ENCODE data around the gene IGFBP2. TPM values are rescaled to one million over a fixed set of nuclear protein-coding genes. Genes with fewer than 3 reads are reported as not detected.

IGFBP2 gene
- total and polyA plus RNA-seq, 4 donors, result 88.8 to 1,119 (median 352) TPM

DNA sequence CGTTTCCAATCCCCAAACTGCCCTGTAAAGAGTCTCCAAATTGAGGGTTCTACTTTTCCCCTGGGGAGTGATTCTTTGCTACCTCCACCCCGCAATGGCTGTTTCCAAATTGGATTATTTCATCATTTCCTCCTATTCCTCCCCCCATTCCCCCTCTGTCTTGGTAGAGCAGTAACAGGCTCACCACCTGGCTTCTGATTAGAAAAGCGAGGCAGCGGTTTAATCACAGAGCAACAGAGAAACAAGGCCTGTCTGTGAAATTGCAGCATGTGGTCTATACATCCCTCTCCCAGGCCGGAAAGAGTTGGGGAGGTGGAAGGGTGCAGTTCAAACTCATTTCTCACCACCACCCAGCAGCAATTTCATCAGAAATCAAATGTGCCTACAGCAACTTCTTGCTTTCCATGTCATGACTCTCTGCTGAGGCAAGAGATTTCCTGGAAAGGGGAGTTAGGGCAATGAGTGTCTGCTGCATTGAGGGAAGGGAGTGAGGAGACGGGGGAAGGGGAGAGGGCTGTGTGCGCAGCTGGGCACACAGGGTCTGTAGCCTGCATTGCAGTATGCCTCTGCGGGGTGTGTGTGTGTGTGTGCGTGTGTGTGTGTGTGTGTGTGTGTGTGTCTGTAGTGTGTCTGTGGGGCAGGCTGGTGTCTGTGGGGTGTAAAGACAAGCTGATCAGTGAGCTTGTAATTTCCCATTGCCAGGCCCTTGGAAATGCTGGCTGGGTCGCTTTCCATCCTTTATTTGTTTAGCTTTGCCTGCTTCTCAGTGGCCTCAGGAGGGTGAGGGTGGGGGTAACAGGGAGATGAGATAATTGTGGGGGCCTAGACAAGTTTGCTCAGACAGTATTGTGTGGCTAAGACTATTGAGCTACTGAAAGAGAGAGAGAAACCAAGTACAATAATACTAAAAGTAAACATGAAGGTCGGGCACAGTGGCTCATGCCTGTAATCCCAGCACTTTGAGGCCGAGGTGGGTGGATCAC, 13.5 kb upstream of the IGFBP2 start (continued):
- TF ChIP-seq, protein P1, sequence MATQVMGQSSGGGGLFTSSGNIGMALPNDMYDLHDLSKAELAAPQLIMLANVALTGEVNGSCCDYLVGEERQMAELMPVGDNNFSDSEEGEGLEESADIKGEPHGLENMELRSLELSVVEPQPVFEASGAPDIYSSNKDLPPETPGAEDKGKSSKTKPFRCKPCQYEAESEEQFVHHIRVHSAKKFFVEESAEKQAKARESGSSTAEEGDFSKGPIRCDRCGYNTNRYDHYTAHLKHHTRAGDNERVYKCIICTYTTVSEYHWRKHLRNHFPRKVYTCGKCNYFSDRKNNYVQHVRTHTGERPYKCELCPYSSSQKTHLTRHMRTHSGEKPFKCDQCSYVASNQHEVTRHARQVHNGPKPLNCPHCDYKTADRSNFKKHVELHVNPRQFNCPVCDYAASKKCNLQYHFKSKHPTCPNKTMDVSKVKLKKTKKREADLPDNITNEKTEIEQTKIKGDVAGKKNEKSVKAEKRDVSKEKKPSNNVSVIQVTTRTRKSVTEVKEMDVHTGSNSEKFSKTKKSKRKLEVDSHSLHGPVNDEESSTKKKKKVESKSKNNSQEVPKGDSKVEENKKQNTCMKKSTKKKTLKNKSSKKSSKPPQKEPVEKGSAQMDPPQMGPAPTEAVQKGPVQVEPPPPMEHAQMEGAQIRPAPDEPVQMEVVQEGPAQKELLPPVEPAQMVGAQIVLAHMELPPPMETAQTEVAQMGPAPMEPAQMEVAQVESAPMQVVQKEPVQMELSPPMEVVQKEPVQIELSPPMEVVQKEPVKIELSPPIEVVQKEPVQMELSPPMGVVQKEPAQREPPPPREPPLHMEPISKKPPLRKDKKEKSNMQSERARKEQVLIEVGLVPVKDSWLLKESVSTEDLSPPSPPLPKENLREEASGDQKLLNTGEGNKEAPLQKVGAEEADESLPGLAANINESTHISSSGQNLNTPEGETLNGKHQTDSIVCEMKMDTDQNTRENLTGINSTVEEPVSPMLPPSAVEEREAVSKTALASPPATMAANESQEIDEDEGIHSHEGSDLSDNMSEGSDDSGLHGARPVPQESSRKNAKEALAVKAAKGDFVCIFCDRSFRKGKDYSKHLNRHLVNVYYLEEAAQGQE (IDR thresholded peaks at IDR 0.05), result no peak
- TF ChIP-seq RAD21 (IDR thresholded peaks at IDR 0.05) (peak; percentile 4 to 42), HNF4A (conservative IDR thresholded peaks at IDR 0.05) (peak; percentile 24 to 52), HNF4G (IDR thresholded peaks at IDR 0.05) (no peak)

DNA sequence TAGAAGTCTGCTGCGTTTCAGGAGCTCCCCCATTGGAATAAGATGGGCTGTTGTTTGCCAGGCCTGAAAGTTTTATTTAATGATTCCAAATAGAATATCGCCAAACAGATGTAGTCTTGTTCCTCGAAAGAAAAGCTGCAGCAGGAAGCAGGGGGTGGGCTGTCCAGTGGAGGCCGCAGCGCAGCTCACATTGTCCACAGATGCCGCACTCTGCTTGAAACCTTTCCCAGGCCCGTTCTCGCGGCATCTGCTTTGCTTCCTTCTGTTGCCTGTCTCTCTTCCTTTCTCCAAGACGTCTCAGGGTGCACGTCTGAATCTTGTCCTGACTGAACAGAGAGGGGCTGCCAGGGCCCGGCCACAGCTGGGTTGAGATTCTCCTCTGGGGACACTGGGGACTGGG, 12.4 kb upstream of the IGFBP2 start:
- TF ChIP-seq, protein P2, sequence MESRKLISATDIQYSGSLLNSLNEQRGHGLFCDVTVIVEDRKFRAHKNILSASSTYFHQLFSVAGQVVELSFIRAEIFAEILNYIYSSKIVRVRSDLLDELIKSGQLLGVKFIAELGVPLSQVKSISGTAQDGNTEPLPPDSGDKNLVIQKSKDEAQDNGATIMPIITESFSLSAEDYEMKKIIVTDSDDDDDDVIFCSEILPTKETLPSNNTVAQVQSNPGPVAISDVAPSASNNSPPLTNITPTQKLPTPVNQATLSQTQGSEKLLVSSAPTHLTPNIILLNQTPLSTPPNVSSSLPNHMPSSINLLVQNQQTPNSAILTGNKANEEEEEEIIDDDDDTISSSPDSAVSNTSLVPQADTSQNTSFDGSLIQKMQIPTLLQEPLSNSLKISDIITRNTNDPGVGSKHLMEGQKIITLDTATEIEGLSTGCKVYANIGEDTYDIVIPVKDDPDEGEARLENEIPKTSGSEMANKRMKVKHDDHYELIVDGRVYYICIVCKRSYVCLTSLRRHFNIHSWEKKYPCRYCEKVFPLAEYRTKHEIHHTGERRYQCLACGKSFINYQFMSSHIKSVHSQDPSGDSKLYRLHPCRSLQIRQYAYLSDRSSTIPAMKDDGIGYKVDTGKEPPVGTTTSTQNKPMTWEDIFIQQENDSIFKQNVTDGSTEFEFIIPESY (IDR thresholded peaks at IDR 0.05), result no peak
- TF ChIP-seq EGR1 (IDR thresholded peaks at IDR 0.05; ENCODE audit: low read depth in 2 of 2), result no peak
- TF ChIP-seq HNF4G (IDR thresholded peaks at IDR 0.05), result no peak
- TF ChIP-seq, protein P1 (IDR thresholded peaks at IDR 0.05), result no peak
- TF ChIP-seq, protein P3, sequence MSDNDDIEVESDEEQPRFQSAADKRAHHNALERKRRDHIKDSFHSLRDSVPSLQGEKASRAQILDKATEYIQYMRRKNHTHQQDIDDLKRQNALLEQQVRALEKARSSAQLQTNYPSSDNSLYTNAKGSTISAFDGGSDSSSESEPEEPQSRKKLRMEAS (IDR thresholded peaks at IDR 0.05), result no peak
- TF ChIP-seq, protein P4, sequence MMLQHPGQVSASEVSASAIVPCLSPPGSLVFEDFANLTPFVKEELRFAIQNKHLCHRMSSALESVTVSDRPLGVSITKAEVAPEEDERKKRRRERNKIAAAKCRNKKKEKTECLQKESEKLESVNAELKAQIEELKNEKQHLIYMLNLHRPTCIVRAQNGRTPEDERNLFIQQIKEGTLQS (IDR thresholded peaks at IDR 0.05), result no peak
- no peak for TF ChIP-seq SP1 (IDR thresholded peaks at IDR 0.05)
- no peak for TF ChIP-seq YY1 (IDR thresholded peaks at IDR 0.05)
- no peak overlapping the region for H3K9ac ChIP-seq (ENCODE audit: low read depth in 1 of 2, low read length in 2 of 2)
- H3K27me3 ChIP-seq (ENCODE audit: control insufficient read depth in 4 of 4, insufficient read depth in 4 of 4, low read length in 3 of 4), result no peaks in the 10 kb centered on the region
- peaks cover 0 to 2% (median 0%) of the 10 kb centered on the region in 4 donors for H3K9me3 ChIP-seq (ENCODE audit: control insufficient read depth in 4 of 4, low read length in 3 of 4)
- no peak overlapping the region for H3K4me3 ChIP-seq (ENCODE audit: low read depth in 1 of 3, low read length in 3 of 3)
- DNase-seq (ENCODE audit: low spot score), result no peak
- no peak overlapping the region for H3K27ac ChIP-seq (ENCODE audit: low read depth in 1 of 2, low read length in 2 of 2)
- 87% methylated on average over 12 of the region's 12 CpGs for WGBS
- H3K36me3 ChIP-seq (ENCODE audit: control insufficient read depth in 4 of 4, insufficient read depth in 3 of 4, low read depth in 1 of 4, low read length in 3 of 4), result no peaks in the 10 kb centered on the region
- H3K4me1 ChIP-seq (ENCODE audit: control insufficient read depth in 4 of 4, insufficient read depth in 4 of 4, low read length in 3 of 4), result peaks cover 13 to 33% (median 20%) of the 10 kb centered on the region in 4 donors
